Measurements from ENCODE around the gene PHACTR2. TPM values are rescaled to one million over a fixed set of nuclear protein-coding genes. Genes with fewer than 3 reads are reported as not detected.

PHACTR2 gene
- total and polyA plus RNA-seq, 2 of the 13 experiments (the other 11 are each of a cell fraction or from before 2014, with no cell fraction given): 11.3 to 28.2 TPM

DNA sequence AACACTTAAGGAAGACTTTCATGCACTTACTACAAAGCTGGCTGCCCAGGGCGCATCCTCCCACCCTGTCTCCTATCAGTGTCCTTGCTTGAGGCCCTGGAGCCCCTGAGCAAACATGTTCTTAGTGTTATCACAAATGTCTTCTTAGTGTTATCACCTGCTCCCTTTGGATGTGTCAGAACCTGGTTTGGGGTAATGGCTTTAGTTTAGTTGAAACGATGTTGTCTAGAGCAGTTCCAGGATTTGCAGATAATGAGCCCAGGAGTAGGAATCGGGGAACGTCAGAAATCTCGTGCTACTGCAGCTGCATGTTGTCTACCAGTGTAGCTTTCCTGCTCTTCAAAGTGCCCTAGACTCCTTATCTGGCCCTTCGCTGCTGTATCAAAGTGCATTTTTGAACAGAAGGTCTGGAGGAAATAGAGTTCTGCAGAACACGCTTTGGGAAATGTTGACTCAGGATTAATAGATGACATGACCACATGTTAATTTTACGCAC is 69.6 kb downstream of the PHACTR2 start (continued):
- TF ChIP-seq, protein P1, sequence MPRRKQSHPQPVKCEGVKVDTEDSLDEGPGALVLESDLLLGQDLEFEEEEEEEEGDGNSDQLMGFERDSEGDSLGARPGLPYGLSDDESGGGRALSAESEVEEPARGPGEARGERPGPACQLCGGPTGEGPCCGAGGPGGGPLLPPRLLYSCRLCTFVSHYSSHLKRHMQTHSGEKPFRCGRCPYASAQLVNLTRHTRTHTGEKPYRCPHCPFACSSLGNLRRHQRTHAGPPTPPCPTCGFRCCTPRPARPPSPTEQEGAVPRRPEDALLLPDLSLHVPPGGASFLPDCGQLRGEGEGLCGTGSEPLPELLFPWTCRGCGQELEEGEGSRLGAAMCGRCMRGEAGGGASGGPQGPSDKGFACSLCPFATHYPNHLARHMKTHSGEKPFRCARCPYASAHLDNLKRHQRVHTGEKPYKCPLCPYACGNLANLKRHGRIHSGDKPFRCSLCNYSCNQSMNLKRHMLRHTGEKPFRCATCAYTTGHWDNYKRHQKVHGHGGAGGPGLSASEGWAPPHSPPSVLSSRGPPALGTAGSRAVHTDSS (CRISPR knock-in tag; conservative IDR thresholded peaks at IDR 0.05): no peak
- TF ChIP-seq MXI1 (IDR thresholded peaks at IDR 0.05; ENCODE audit: borderline replicate concordance, low read depth, low read length) (0 out of 3 replicates have a peak, but pooled peaks have one; percentile 19), KLF9 (CRISPR knock-in tag; IDR thresholded peaks at IDR 0.05; ENCODE audit: low read depth) (no peak), GATAD2A (CRISPR knock-in tag; IDR thresholded peaks at IDR 0.05) (peak; percentile 77), CEBPZ (IDR thresholded peaks at IDR 0.05; ENCODE audit: low read length) (no peak), ZMYM4 (CRISPR knock-in tag; IDR thresholded peaks at IDR 0.05) (peak; percentile 79), HNRNPK (IDR thresholded peaks at IDR 0.05; ENCODE audit: low read depth, low read length, poor library complexity, severe bottlenecking) (no peak), ZNF30 (CRISPR knock-in tag; IDR thresholded peaks at IDR 0.05) (no peak), ZBTB8A (CRISPR knock-in tag; IDR thresholded peaks at IDR 0.05; ENCODE audit: borderline replicate concordance, low read depth) (no peak), CBFB (CRISPR knock-in tag; IDR thresholded peaks at IDR 0.05) (0 out of 2 replicates have a peak, but pooled peaks have one; percentile 51), NCOA5 (CRISPR knock-in tag; IDR thresholded peaks at IDR 0.05) (no peak), ZNF460 (CRISPR knock-in tag; IDR thresholded peaks at IDR 0.05; ENCODE audit: borderline replicate concordance) (no peak), ZNF3 (CRISPR knock-in tag; IDR thresholded peaks at IDR 0.05) (no peak), ZNF20 (CRISPR knock-in tag; IDR thresholded peaks at IDR 0.05) (no peak), THAP8 (CRISPR knock-in tag; IDR thresholded peaks at IDR 0.05; ENCODE audit: borderline replicate concordance) (no peak), MEF2D (CRISPR knock-in tag; IDR thresholded peaks at IDR 0.05) (no peak), HOXA3 (CRISPR knock-in tag; IDR thresholded peaks at IDR 0.05) (peak; percentile 42; the same call in 1 of the 2 replicates), RBM39 (IDR thresholded peaks at IDR 0.05; ENCODE audit: low read depth, low read length, poor library complexity, severe bottlenecking) (no peak)
- TF ChIP-seq, protein P2, sequence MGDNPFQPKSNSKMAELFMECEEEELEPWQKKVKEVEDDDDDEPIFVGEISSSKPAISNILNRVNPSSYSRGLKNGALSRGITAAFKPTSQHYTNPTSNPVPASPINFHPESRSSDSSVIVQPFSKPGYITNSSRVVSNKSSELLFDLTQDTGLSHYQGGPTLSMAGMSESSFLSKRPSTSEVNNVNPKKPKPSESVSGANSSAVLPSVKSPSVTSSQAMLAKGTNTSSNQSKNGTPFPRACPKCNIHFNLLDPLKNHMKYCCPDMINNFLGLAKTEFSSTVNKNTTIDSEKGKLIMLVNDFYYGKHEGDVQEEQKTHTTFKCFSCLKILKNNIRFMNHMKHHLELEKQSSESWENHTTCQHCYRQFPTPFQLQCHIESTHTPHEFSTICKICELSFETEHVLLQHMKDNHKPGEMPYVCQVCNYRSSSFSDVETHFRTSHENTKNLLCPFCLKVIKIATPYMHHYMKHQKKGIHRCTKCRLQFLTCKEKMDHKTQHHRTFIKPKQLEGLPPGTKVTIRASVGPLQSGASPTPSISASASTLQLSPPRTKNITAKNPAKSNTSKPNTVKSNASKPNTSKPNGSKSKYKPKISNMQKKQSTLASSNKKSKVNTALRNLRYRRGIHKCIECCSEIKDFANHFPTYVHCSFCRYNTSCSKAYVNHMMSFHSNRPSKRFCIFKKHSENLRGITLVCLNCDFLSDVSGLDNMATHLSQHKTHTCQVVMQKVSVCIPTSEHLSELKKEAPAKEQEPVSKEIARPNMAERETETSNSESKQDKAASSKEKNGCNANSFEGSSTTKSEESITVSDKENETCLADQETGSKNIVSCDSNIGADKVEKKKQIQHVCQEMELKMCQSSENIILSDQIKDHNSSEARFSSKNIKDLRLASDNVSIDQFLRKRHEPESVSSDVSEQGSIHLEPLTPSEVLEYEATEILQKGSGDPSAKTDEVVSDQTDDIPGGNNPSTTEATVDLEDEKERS (CRISPR knock-in tag; IDR thresholded peaks at IDR 0.05): 0 out of 2 replicates have a peak, but pooled peaks have one; percentile 33
- TF ChIP-seq, protein P3, sequence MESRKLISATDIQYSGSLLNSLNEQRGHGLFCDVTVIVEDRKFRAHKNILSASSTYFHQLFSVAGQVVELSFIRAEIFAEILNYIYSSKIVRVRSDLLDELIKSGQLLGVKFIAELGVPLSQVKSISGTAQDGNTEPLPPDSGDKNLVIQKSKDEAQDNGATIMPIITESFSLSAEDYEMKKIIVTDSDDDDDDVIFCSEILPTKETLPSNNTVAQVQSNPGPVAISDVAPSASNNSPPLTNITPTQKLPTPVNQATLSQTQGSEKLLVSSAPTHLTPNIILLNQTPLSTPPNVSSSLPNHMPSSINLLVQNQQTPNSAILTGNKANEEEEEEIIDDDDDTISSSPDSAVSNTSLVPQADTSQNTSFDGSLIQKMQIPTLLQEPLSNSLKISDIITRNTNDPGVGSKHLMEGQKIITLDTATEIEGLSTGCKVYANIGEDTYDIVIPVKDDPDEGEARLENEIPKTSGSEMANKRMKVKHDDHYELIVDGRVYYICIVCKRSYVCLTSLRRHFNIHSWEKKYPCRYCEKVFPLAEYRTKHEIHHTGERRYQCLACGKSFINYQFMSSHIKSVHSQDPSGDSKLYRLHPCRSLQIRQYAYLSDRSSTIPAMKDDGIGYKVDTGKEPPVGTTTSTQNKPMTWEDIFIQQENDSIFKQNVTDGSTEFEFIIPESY (CRISPR knock-in tag; IDR thresholded peaks at IDR 0.05): peak; percentile 7; the same call in 1 of the 2 replicates

All from HepG2 (cell line).